ENCODE measurements around the gene NFASC. TPM values are rescaled to one million over a fixed set of nuclear protein-coding genes. Genes with fewer than 3 reads are reported as not detected.

Gene NFASC
- total RNA-seq, 2 experiments from 2014 or later = not detected

- Histone ChIP-seq H3K27ac (ENCODE audit: low read depth, low read length, poor library complexity, severe bottlenecking) (no peak overlapping the region), H3K9me3 (ENCODE audit: low read length) (no peaks in the 10 kb centered on the region), H3K4me3 (ENCODE audit: low read depth, low read length, poor library complexity, severe bottlenecking) (no peak overlapping the region), H4K20me1 (ENCODE audit: insufficient read depth, low read length) (no peaks in the 10 kb centered on the region), H3K4me2 (ENCODE audit: low read length) (no peak overlapping the region), H3K79me2 (ENCODE audit: insufficient read depth, low read depth, low read length) (no peaks in the 10 kb centered on the region), H3K4me1 (ENCODE audit: insufficient read depth, low read length, poor library complexity, severe bottlenecking) (no peaks in the 10 kb centered on the region), H2AFZ (ENCODE audit: low read length) (no peak overlapping the region), H3K36me3 (ENCODE audit: insufficient read depth, low read length) (no peaks in the 10 kb centered on the region), H3K9me2 (ENCODE audit: insufficient read depth, low read length) (no peaks in the 10 kb centered on the region)
- BruUV-seq (replicated peaks) = no TSS peak
- intact Hi-C loops (cut with micrococcal nuclease; ENCODE audit: unreplicated experiment) = no loop called here
- no peak for DNase-seq (ENCODE audit: low spot score)
- no peak for TF ChIP-seq CTCF (conservative IDR thresholded peaks at IDR 0.05; ENCODE audit: low read length)
- TF ChIP-seq EZH2phosphoT487 (IDR thresholded peaks at IDR 0.05; ENCODE audit: borderline replicate concordance, low read depth, low read length) = no peak
- CTCF ChIA-PET (ENCODE audit: unreplicated experiment) = no interaction called here
- POLR2A ChIA-PET = no interaction called here
Observed at GRCh38 chr1:204900721-204901120, 30.1 kb downstream of the NFASC start.

GRCh38 chr1:204902671-204903070 lies 32.0 kb downstream of the NFASC start:
- Histone ChIP-seq H3K4me3 (ENCODE audit: low read depth, low read length, poor library complexity, severe bottlenecking) (no peak overlapping the region), H3K4me2 (ENCODE audit: low read length) (no peak overlapping the region), H3K79me2 (ENCODE audit: insufficient read depth, low read depth, low read length) (no peaks in the 10 kb centered on the region), H3K36me3 (ENCODE audit: insufficient read depth, low read length) (no peaks in the 10 kb centered on the region), H2AFZ (ENCODE audit: low read length) (no peak overlapping the region), H4K20me1 (ENCODE audit: insufficient read depth, low read length) (no peaks in the 10 kb centered on the region), H3K9me2 (ENCODE audit: insufficient read depth, low read length) (no peaks in the 10 kb centered on the region), H3K9me3 (ENCODE audit: low read length) (no peaks in the 10 kb centered on the region), H3K4me1 (ENCODE audit: insufficient read depth, low read length, poor library complexity, severe bottlenecking) (no peaks in the 10 kb centered on the region), H3K27ac (ENCODE audit: low read depth, low read length, poor library complexity, severe bottlenecking) (no peak overlapping the region)
- intact Hi-C loops (cut with micrococcal nuclease; ENCODE audit: unreplicated experiment) = no loop called here
- POLR2A ChIA-PET = no interaction called here
- BruUV-seq (replicated peaks) = no TSS peak
- no peak for TF ChIP-seq CTCF (conservative IDR thresholded peaks at IDR 0.05; ENCODE audit: low read length)
- no peak for TF ChIP-seq EZH2phosphoT487 (IDR thresholded peaks at IDR 0.05; ENCODE audit: borderline replicate concordance, low read depth, low read length)
- DNase-seq (ENCODE audit: low spot score) = no peak
- CTCF ChIA-PET (ENCODE audit: unreplicated experiment) = no interaction called here

GRCh38 chr1:204904228-204904810 lies 33.7 kb downstream of the NFASC start:
- H3K36me3 ChIP-seq (ENCODE audit: insufficient read depth, low read length) = no peaks in the 10 kb centered on the region
- H2AFZ ChIP-seq (ENCODE audit: low read length) = no peak overlapping the region
- H4K20me1 ChIP-seq (ENCODE audit: insufficient read depth, low read length) = no peaks in the 10 kb centered on the region
- H3K27ac ChIP-seq (ENCODE audit: low read depth, low read length, poor library complexity, severe bottlenecking) = no peak overlapping the region
- no TSS peak for BruUV-seq (replicated peaks)
- CTCF ChIA-PET (ENCODE audit: unreplicated experiment) = no interaction called here
- no peak for DNase-seq (ENCODE audit: low spot score)
- no peaks in the 10 kb centered on the region for H3K9me2 ChIP-seq (ENCODE audit: insufficient read depth, low read length)
- no peak overlapping the region for H3K4me2 ChIP-seq (ENCODE audit: low read length)
- TF ChIP-seq EZH2phosphoT487 (IDR thresholded peaks at IDR 0.05; ENCODE audit: borderline replicate concordance, low read depth, low read length) = no peak
- TF ChIP-seq CTCF (conservative IDR thresholded peaks at IDR 0.05; ENCODE audit: low read length) = no peak
- H3K4me3 ChIP-seq (ENCODE audit: low read depth, low read length, poor library complexity, severe bottlenecking) = no peak overlapping the region
- H3K9me3 ChIP-seq (ENCODE audit: low read length) = no peaks in the 10 kb centered on the region
- H3K79me2 ChIP-seq (ENCODE audit: insufficient read depth, low read depth, low read length) = no peaks in the 10 kb centered on the region
- intact Hi-C loops (cut with micrococcal nuclease; ENCODE audit: unreplicated experiment) = no loop called here
- no peaks in the 10 kb centered on the region for H3K4me1 ChIP-seq (ENCODE audit: insufficient read depth, low read length, poor library complexity, severe bottlenecking)
- POLR2A ChIA-PET = no interaction called here
